ENCODE results near the gene SPTBN5.

Gene SPTBN5

DNA sequence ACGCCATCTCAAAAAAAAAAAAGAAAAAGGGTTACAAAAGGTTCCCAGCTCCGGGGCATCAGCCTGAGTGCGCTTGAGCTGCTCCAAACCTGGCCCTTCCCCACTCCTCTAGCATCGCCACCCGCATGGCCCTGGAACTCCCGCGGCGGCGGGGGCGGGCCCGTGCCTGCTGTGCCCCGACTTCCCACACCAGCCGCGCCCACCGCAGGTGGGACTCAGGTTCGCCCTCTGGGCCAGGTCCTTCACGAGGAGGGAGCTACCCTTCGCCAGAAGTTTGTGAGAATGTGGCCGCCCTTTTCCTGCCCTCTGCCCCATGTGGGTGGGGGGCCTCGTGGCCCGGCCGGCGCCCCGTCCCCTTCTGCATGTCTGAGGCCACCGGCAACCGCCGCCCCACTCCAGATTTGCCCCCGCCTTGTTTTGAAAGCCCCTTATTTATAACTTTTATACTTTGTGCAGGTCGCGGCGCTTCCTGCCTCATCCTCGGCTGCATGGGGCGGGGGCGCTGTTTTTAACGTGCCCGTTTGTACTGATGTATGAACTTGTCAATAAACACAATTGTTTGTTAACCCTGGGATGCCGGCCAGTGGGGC lies 66.5 kb downstream of the SPTBN5 start:
- no peak for DNase-seq (ENCODE audit: low read depth in 1 of 2, low spot score in 1 of 2)

DNA sequence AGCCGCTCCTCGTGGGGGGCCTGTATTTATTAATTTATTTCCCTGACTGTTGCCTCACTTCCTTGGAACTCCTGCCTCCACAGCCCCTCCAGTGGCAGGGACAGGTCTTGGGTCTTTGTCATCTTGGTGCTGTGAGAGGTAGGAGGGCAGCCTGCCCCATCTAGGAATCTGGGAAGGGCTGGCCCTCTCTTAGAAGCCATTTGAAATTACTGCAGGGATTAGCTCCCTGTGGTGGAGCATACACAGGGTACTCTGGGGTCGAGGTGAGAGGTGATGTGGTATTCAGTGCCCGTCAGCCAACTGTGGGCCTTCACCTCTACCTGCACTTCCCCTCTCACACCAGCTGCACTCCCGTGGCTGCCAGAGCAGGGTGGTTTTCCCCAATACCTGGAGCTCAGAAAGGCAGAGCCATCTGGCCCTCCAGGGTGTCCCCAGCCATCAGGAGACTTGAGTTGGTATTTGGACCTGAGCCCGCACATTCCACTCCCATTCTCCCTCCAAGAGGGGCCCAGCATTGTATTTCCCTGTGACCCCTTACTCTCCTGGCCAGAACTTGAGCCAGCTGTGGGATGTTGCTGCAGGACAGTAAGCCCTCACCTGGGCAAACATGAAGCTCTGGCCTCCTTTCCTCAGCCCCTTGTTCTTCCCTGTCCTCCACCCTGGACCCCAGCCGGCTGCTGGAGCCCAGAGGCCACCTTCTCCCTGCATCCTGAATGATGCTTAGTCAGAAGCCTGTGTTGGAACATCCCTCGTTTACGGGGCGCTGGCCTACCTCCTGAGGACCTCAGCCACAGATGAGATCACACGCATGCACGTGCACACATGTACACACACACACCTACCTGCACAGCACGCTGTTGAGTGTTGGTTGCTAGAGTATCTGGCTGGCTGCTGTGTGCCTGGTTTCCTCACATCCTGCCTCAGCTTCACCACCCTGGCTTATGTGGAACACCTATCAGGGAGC lies 68.0 kb downstream of the SPTBN5 start:
- no peak for DNase-seq (ENCODE audit: low read depth in 1 of 2, low spot score in 1 of 2)

DNA sequence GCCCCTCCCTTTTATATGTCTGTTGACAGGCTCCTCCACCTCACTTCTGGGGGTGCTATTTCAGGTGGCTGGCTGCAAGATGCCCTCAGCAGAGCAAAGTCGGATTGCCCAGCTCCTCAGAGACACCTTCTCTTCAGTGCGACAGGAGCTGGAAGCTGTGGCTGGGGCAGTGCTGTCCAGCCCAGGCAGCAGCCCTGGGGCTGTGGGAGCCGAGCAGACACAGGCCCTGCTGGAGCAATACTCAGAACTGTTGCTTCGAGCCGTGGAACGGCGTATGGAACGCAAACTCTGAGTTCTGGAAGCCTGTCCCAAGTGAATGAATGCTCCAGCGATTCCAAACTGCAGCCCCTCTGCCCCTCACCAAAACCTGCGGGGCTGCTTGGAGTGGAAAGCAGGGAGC lies 68.7 kb downstream of the SPTBN5 start:
- DNase-seq (ENCODE audit: low read depth in 1 of 2, low spot score in 1 of 2), result no peak

DNA sequence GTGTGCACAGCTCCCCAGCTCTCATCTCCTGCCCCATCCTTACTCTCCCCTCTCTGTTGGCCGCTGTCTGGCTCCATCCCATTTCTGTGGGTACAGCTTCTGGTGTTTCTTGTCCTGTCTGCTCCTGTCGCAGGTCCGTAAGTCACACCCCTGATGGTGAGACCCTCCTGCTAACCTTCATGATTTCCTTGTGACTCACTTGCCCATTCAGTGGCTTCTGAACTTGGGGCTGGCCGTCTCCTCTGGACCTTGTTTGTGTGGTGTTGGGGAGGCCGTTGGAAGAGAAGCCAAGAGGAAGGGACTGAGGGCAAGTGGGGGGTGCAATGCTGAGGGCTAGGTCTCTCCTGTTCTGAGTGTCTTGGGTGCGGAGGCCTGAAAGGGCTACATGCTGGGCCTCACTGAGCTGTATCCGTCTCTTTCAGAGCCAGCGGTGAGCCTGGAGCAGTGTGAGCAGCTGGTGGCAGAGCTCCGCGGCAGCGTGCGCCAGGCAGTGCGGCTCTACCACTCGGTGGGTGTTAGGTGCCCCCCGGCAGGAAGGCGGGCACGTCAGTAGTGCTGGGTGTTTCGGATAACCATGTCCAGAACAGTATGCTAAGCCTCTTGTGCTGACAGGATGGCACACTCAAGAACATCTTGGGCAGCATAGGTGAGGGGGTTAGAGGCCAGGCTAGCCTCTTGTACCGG lies 69.6 kb downstream of the SPTBN5 start:
- DNase-seq (ENCODE audit: low read depth in 1 of 2, low spot score in 1 of 2), result no peak

DNA sequence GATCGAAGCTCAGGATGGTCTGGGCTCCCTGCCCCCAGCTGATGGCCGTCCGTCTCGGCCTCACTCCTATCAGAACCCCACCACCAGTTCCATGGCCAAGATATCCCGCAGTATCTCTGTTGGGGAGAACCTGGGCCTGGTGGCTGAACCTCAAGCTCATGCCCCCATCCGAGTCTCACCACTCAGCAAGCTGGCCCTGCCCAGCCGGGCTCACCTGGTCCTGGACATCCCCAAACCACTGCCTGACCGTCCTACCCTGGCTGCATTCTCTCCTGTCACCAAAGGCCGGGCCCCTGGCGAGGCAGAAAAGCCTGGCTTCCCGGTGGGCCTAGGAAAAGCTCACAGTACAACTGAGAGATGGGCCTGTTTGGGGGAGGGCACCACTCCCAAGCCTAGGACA lies 70.4 kb downstream of the SPTBN5 start:
- no peak for DNase-seq (ENCODE audit: low read depth in 1 of 2, low spot score in 1 of 2)

DNA sequence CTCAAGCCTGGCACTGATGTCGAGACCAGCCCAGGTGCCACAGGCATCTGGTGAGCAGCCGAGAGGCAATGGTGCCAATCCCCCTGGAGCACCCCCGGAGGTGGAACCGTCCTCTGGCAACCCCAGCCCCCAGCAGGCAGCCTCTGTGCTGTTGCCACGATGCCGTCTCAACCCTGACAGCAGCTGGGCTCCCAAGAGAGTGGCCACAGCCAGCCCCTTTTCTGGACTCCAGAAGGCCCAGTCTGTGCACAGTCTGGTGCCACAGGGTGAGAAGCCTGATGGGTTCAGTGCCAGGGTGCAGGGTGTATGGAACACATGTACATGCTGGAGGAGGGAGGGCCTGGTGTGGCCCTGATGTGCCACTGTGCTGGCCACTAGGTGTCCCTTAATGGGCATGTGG lies 70.9 kb downstream of the SPTBN5 start:
- DNase-seq (ENCODE audit: low read depth in 1 of 2, low spot score in 1 of 2), result no peak

DNA sequence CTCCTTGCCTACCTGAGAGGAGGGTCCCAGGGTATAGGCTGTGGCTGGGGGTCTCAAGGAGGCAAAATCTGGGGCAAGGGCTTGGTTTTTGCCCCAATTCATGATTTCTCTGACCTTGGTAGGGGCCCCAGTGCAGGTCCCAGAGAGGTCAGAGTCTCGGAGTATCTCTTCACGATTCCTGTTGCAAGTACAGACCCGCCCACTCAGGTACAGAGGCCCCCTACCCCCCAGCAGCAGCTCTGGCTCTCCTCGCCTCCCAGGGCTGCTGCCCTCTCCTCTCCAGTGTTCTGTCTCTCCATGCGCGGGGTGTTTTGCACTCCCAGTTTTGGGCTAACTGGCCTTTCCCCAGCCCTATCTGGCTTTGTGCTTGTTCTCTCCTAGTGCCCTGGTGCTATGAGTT lies 71.4 kb downstream of the SPTBN5 start:
- no peak for DNase-seq (ENCODE audit: low read depth in 1 of 2, low spot score in 1 of 2)

DNA sequence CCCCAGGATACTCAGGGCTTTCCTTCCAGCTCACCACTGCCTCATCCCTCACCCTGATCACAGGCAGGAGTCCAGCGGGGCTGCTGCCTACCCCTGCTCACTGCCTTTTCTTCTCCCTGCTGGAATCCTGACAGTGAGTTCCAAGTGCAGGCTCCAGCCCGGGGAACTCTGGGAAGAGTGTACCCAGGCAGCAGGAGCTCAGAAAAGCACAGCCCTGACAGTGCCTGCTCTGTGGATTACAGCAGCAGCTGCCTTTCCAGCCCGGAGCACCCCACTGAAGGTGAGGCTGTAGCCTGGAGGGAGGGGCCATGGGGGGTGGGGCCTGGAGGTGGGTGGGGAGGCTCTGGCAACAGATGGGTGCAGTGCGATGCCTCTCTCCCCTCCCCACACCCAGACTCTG lies 72.0 kb downstream of the SPTBN5 start:
- no peak for DNase-seq (ENCODE audit: low read depth in 1 of 2, low spot score in 1 of 2)

DNA sequence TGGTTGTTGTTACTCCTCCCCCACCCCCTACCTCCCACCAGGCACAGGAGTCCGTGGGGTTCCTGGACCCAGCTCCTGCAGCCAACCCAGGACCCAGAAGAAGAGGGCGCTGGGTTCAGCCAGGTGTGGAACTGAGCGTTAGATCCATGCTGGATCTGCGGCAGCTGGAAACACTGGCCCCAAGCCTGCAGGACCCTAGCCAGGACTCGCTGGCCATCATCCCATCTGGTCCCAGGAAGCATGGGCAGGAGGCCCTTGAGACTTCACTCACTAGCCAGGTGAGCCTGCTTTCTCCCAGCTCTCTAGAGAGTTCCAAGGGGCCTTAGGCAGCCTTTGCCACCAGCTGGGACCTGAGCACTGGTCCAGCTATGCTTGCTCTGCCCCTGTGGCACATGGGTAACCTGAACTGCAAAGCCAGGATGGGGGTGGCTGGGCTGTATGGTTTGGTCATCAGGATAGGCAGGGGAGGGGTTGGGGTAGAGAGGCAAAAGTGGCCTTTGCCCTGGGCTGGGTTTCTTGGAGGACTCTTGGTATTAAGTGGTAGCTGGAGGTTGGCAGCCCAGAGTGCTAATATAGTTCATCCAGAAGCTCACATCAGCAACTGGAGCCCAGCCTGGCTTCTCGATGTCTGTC lies 72.9 kb downstream of the SPTBN5 start:
- no peak for DNase-seq (ENCODE audit: low read depth in 1 of 2, low spot score in 1 of 2)

DNA sequence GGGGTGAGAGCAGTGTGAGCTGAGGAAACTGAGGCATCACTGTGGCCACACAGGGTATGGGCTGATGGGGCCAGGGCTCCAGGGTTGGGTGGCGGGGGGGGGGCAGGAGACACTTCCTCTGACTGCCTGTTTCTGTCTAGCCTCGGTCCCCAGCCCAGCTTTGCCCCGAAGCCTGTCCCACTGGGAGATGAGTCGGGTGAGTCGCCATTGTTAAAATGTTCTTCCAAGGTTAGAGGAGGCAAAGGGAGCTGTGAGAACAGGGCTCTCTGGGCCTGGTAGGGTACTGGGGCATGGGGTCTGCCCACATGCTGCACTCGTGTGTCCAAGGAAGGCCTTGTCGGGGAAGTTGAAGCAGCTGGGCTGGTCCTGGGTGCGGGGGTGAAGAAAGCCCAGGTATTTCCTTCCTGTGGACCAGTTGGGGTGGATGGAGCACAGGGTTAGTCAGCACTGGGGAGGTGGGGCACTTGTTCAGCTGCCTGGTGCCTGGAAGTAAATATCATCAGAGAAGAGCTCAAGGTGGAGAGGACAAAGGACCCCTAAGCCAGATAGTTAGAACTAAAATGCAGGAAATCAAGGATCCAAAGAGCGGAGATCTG lies 74.3 kb downstream of the SPTBN5 start:
- no peak for DNase-seq (ENCODE audit: low read depth in 1 of 2, low spot score in 1 of 2)

DNA sequence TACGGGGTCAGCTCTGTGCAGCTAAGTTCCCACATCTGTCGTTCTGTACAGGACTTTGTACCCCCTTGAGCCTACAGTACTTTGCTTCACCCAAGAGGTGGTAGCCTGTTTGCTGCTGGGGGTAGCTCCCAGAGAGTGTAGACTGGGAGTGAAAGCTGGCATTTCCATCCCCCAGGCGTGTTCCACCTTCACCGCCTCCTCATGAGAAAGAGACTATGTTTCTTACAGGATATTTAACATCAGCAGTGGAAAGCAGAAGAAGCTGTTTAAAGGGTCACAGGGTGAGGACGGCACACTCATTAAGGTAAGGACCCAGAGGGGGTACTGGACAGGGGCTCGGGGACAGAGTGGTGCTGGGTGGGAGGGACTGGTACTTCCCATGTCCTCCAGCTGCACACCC lies 76.1 kb downstream of the SPTBN5 start:
- no peak for DNase-seq (ENCODE audit: low read depth in 1 of 2, low spot score in 1 of 2)

DNA sequence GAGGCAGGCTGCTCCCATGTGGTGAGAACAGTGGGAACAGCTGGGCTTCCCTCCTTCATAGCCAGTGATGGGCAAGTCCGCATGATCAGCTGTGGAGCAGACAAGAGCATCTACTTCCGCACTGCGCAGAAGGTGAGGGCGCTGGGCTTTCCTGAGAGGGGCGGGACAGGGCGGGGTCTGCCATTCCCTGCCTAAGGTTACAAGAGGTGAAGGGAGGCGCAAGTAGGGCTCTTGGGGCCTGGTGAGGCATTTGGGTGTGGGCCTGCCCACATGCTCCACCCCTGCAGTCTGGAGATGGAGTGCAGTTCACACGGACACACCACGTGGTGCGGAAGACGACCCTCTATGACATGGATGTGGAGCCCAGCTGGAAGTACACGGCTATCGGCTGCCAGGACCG lies 76.5 kb downstream of the SPTBN5 start:
- no peak for DNase-seq (ENCODE audit: low read depth in 1 of 2, low spot score in 1 of 2)

DNA sequence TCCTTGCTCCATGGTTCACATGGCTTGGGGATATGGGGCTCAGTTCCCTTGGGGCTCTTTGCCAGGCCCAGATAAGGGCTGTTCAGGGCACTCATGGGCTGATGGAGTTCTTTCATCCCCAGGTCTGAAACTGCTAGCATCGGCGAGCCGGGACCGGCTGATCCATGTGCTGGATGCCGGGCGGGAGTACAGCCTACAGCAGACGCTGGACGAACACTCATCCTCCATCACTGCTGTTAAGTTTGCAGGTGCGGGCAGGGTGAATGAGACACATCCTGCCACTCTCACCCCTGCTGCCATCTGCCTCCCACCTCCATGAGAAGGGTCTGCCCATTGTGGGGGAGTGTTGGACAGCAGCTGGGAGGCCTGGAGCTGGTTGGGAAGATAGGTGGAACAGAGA lies 77.1 kb downstream of the SPTBN5 start:
- DNase-seq (ENCODE audit: low read depth in 1 of 2, low spot score in 1 of 2), result no peak

DNA sequence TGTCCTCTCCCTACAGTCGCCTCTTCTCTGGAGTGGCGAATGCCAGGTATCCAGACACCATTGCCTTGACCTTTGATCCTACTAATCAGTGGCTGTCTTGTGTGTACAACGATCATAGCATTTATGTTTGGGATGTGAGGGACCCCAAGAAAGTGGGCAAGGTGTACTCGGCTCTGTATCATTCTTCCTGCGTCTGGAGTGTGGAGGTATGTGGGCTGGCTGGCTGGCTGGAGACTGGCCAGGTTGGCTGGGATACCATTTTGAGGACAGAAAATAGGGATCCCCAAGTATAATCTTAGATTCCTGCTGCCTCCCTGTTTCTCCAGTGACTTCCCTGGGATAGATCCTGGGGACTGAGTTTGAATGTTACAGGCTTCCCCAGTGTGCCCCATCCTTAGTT lies 79.3 kb downstream of the SPTBN5 start:
- no peak for DNase-seq (ENCODE audit: low read depth in 1 of 2, low spot score in 1 of 2)

DNA sequence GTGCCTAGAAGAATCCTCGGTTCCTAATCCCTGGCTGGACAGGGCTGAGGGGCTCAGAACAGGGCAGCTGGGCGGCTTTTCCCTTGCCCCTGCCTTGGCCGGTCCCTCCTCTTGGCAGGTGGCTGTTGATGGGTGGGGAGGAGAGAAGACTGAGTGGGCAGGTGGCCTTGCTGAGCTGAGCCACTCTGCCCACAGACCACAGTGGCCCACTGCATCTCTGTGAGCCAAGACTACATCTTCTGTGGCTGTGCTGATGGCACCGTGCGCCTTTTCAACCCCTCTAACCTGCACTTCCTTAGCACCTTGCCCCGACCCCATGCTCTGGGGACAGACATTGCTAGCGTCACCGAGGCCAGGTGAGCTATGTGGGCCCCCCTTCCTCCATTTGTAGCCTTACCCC lies 80.4 kb downstream of the SPTBN5 start:
- no peak for DNase-seq (ENCODE audit: low read depth in 1 of 2, low spot score in 1 of 2)

DNA sequence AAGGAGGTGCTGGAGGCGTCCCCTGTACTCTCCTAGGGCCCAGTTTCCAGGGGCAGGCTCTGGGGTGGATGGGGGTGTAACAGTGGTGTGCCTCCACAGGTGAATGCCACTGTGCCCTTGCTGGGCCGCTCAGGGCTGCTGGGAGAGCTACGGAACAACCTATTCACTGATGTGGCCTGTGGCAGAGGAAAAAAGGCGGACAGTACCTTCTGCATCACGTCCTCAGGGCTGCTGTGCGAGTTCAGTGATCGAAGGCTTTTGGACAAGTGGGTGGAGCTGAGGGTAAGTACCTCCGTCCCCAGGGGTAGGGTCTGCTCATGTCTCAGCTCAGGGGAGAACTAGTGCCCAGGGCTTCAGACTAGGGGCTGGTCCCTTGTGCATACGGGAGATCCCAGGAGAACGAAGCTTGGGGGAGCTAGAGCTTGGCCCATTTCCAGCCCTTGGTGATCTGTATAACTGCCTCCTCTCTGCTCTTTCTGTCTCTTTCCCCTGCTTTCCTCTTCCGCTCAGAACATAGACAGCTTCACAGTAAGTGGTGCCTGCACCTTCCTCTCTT lies 81.0 kb downstream of the SPTBN5 start:
- no peak for DNase-seq (ENCODE audit: low read depth in 1 of 2, low spot score in 1 of 2)

DNA sequence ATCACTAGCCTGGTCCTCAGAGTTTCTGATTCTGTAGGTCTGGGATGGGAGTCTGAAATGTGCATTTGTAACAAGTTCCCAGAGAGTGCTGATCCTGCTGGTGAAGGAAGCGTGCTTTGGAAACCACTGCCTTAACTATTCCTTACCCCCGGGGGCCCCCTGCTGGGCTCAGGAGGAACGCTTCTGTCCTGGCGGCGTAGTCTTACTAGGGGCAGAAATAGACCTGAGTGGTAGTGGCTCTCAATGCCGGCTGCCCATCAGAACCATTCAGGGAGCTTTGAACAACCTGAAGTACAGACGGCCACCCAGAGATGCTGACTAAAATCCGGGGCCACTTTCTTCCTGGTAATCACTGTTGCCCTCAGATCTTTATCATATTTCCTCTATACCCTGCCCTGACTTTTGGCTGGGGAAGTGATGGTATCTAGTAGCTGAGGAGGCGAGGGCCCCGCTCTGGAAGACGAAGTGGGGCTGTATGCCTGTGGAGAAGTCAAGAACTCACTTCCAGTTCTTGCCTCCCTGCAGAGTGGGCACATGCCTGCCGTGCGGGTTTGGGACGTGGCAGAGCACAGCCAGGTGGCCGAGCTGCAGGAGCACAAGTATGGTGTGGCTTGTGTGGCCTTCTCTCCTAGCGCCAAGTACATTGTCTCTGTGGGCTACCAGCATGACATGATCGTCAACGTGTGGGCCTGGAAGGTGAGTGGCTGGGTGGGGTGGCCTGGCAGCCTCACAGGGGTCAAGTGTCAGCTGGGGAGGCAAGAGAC lies 82.2 kb downstream of the SPTBN5 start:
- peak; percentile 42 to 64 for DNase-seq (ENCODE audit: low read depth in 1 of 2, low spot score in 1 of 2)

DNA sequence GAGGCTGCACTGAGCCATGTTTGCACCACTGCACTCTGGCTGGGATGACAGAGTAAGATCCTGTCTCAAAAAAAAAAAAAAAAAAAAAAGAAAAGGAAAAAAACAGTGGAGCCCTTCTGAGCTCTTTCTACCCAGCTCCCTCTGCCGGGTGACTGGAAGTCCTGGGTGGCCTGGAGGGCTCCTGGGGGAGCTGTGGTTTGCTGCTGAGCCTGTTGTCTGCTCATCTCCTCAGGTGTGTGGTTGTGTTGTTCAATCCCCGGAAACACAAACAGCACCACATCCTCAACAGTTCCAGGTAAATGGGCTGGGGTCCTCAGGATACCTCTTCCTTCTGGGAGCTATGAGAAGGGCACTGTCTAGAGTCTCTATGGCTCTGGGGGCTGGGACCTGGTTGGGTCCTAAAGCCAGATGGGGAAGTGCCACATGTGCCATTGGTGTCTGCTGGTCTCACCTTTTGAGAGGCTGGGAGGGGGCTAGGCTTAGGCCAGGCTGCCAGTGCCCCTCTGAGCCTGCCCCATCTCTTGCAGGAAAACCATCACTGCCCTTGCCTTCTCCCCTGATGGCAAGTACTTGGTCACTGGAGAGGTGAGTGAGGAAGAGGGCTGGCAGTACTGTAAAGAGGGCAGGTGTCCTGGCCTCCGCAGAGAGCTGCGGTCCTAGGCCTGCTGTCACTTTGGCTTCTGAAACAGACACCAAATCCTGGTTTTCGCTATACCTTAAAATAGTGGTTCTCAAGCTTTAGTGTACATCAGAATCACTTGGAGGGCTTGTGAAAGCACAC lies 83.0 kb downstream of the SPTBN5 start:
- no peak for DNase-seq (ENCODE audit: low read depth in 1 of 2, low spot score in 1 of 2)

DNA sequence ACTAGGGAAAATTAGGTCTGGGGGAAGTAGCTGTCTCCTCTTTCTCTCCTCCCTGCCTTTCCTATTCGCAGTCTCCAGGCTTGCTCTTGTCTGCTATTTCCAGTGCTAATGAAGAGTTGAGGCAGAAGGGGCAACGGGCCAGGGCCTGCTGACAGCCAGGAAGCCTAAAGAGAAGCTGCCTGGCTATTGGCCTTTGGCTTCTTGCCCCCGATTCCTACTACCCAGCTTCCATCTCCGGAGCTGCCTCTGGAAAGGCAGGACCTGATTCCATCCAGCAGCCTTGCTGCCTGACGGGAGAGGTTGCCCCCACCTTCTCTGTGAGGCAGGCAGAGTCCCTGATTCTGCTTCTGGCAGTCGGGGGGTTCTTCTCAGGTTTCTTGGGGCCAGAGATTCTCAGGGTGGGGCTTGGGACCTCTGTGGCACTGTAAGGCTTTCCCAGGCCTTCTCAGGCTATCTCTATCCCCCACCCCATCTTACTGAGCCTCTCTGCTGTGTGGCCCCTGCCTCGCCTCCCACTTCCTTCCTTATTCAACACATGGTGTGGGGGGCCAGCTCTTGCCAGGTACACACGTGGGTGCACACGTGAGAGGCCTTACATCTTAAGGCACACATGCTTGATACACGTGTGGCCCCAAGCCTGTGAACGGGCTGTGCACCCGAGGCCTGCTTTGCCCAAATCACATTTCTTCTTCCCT lies 84.2 kb downstream of the SPTBN5 start:
- DNase-seq (ENCODE audit: low read depth in 1 of 2, low spot score in 1 of 2), result no peak
